Neutrophil (primary cell): ENCODE measurements around the gene RAPGEF2.

Experiments used
- H3K27ac ChIP-seq: fragments of 200-600 bp; sonication (generic); 2 replicates; pipeline ENCODE4 v1.5.1; 2016; ENCODE audit warnings: mild to moderate bottlenecking, moderate library complexity
- H3K27me3 ChIP-seq: fragments of 200-600 bp; sonication (generic); 2 replicates; pipeline ENCODE4 v1.6.0; 2016; ENCODE audit warnings: mild to moderate bottlenecking
- H3K36me3 ChIP-seq: fragments of 200-600 bp; sonication (generic); 2 replicates; pipeline ENCODE4 v1.5.1; 2017
- H3K4me1 ChIP-seq, 2 experiments: fragments of 200-600 bp in 1 of 2; sonication (generic) in 1 of 2; 1 replicate in 1 of 2; 2 replicates in 1 of 2; pipeline versions ENCODE4 v1.5.1 to v1.6.1; 2013 to 2016; ENCODE audit warnings: low read depth in 1 of 2, low read length in 1 of 2, mild to moderate bottlenecking in 1 of 2, moderate library complexity in 1 of 2; ENCODE audit not compliant: control insufficient read depth in 1 of 2, insufficient read depth in 1 of 2
- H3K4me3 ChIP-seq, 2 experiments: fragments of 200-600 bp in 1 of 2; sonication (generic) in 1 of 2; 1 replicate in 1 of 2; 2 replicates in 1 of 2; pipeline ENCODE4 v1.5.1; 2013 to 2016; ENCODE audit warnings: low read depth in 1 of 2, low read length in 1 of 2, mild to moderate bottlenecking in 1 of 2, moderate library complexity in 1 of 2
- H3K9me3 ChIP-seq: fragments of 200-600 bp; sonication (generic); 2 replicates; pipeline ENCODE4 v1.5.1; 2016
- TF ChIP-seq, protein P1 (sequence below): fragments of 200-600 bp; sonication (generic); IDR thresholded peaks from 2 replicates; pipeline ENCODE4 v1.5.1; 2016; ENCODE audit warnings: antibody characterized with exemption

The RAPGEF2 gene

DNA sequence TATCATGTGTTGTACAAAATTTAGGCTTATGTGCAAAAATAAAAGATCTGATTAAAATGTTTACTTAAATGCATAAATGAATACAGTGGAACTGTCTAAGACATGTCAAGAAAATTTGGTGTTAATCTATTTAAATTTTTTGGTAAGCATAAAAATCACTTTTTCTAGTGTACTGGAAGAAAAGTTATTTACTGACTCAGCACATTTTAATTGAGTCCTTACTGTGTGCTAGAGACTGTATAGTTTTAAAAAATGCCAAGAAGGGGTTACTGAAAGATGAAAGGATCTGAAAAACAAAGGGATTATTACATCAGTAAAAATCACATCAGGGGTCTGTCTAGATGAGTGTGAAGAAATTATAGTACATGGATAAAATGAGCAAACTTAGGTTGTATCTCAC lies 60.6 kb downstream of the RAPGEF2 start:
- Histone ChIP-seq H3K4me3 (no peak overlapping the region), H3K27me3 (no peaks in the 10 kb centered on the region), H3K9me3 (no peaks in the 10 kb centered on the region), H3K4me1 (no peaks in the 10 kb centered on the region), H3K27ac (no peak overlapping the region), H3K36me3 (no peaks in the 10 kb centered on the region)
- TF ChIP-seq, protein P1, sequence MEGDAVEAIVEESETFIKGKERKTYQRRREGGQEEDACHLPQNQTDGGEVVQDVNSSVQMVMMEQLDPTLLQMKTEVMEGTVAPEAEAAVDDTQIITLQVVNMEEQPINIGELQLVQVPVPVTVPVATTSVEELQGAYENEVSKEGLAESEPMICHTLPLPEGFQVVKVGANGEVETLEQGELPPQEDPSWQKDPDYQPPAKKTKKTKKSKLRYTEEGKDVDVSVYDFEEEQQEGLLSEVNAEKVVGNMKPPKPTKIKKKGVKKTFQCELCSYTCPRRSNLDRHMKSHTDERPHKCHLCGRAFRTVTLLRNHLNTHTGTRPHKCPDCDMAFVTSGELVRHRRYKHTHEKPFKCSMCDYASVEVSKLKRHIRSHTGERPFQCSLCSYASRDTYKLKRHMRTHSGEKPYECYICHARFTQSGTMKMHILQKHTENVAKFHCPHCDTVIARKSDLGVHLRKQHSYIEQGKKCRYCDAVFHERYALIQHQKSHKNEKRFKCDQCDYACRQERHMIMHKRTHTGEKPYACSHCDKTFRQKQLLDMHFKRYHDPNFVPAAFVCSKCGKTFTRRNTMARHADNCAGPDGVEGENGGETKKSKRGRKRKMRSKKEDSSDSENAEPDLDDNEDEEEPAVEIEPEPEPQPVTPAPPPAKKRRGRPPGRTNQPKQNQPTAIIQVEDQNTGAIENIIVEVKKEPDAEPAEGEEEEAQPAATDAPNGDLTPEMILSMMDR = no peak

DNA sequence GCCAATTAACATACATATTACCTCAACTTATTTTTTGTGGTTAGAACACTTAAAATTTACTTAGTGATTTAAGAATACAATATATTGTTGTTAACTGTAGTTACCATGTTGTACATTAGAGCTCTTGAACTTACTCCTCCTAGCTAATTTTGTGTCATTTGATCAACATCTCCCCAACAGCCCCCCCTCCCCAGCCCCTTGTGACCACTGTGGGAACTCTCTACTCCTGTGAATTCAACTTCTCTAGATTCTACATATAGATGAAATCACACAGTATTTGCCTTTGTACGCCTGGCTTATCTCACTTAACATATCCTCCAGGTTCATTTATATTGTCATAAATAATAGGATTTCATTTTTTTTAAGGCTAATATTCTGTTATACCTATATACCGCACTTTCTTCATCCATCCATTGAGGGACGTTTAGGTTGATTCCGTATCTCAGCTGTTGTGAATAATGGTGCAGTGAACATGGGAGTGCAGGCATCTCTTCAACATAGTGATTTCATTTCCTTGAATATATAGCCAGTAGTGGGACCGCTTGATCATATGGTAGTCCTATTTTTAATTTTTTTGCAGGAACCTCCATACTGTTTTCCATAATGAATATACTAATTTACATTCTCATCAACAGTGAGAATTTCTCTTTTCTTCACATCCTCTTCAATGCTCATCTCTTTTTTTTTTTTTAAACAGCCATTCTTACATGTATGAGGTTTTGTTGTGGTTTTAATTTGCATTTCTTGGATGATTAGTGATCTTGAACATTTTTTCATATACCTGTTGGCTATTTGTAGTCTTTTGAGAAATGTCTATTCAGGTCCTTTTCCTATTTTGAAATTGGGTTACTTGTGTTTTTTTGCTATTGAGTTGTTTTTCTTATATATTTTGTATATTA lies 66.8 kb downstream of the RAPGEF2 start:
- Histone ChIP-seq H3K9me3 (no peaks in the 10 kb centered on the region), H3K27me3 (no peaks in the 10 kb centered on the region), H3K27ac (no peak overlapping the region), H3K4me1 (no peaks in the 10 kb centered on the region), H3K4me3 (no peak overlapping the region), H3K36me3 (no peaks in the 10 kb centered on the region)
- TF ChIP-seq, protein P1 = no peak

DNA sequence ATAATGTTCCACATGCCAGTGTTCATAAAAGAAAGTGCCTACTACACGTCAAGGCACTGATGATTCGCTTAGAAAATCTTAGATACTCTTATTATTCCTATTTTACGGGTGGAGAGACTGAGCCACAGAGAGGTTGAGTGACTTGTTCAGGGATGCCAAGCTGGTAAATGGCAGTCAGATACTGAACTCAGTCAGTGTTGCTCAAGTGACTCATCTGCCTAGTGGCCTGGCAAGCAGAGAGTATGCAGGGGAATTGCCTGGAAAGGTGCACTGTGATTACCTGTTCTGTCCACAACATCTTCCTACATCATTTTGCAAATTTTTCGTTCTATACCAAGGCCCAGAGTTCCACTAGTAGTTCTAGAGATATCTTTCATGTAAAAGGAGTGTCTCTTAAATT lies 68.4 kb downstream of the RAPGEF2 start:
- Histone ChIP-seq H3K27me3 (no peaks in the 10 kb centered on the region), H3K9me3 (no peaks in the 10 kb centered on the region), H3K4me1 (peaks cover 5 to 8% of the 10 kb centered on the region in 2 experiments), H3K4me3 (no peak overlapping the region), H3K36me3 (no peaks in the 10 kb centered on the region), H3K27ac (no peak overlapping the region)
- TF ChIP-seq, protein P1 = no peak

DNA sequence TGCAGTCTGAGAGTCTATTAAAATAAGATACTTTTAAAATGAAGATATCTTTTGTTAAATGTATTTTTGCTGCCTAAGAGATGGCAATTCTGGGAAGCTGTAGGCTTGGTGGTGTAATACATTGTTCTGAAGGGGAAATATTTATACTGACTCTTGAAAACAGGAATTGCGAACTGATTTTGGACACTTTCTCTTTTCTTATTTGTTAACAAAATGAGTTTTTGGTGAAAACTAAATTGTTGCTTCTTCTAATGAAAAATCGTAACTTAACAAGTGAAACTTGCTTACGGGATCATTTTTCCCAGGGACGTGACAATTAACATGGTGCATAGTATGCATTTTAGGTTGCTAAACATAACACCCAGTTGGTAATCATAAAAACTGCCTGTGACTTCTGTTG lies 71.0 kb downstream of the RAPGEF2 start:
- Histone ChIP-seq H3K9me3 (no peaks in the 10 kb centered on the region), H3K4me3 (no peak overlapping the region), H3K36me3 (no peaks in the 10 kb centered on the region), H3K27me3 (no peaks in the 10 kb centered on the region), H3K27ac (no peak overlapping the region), H3K4me1 (peaks cover 22 to 26% of the 10 kb centered on the region in 2 experiments)
- TF ChIP-seq, protein P1 = no peak

DNA sequence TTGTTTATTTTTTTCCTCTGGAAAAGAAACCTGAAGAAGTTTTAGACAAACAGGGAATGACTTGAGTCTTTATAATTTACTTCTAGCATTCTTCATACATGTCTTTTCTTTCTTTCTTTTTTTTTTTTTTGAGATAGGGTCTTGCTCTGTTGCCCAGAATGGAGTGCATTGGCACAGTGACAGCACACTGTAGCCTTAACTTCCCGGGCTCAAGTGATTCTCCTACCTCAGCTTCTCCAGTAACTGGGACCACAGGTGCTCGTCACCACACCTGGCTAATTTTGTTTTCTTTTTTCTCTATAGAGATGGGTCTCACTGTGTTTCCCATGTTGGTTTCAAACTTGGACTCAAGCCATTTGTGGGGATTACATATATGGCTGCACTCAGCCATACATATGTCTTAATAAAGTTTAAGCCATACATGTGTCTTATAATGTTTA lies 71.8 kb downstream of the RAPGEF2 start:
- TF ChIP-seq, protein P1 = no peak

More for the DNA sequence above, 71.8 kb downstream of the RAPGEF2 start:
- H3K27me3 ChIP-seq = peaks cover under 1% of the 10 kb centered on the region
- no peak overlapping the region for H3K4me3 ChIP-seq
- H3K9me3 ChIP-seq = no peaks in the 10 kb centered on the region
- no peak overlapping the region for H3K27ac ChIP-seq
- peaks cover 29 to 34% of the 10 kb centered on the region in 2 experiments for H3K4me1 ChIP-seq
- H3K36me3 ChIP-seq = no peaks in the 10 kb centered on the region
